Endodermal cell (in vitro differentiated cells): Measurements from ENCODE around the gene EEF1G. TPM values are rescaled to one million over a fixed set of nuclear protein-coding genes. Genes with fewer than 3 reads are reported as not detected.

Experiments
- DNase-seq: peaks from one replicate; pipeline ENCODE4 v3.0.0-alpha.2; 2017
- H3K27ac ChIP-seq: 2 replicates; pipeline ENCODE4 v1.5.1; 2013; ENCODE audit warnings: mild to moderate bottlenecking, low read depth, low read length, moderate library complexity
- H3K27me3 ChIP-seq: 2 replicates; pipeline ENCODE4 v1.6.1; 2013; ENCODE audit warnings: mild to moderate bottlenecking, low read length, moderate library complexity; ENCODE audit not compliant: insufficient read depth, control insufficient read depth, poor library complexity, severe bottlenecking
- H3K36me3 ChIP-seq: 2 replicates; pipeline ENCODE4 v1.7.0; 2013; ENCODE audit warnings: mild to moderate bottlenecking, low read length, moderate library complexity; ENCODE audit not compliant: control insufficient read depth, insufficient read depth
- H3K4me1 ChIP-seq: one replicate; pipeline ENCODE4 v1.7.0; 2013; ENCODE audit warnings: low read length; ENCODE audit not compliant: control insufficient read depth, insufficient read depth
- H3K4me3 ChIP-seq: 2 replicates; pipeline ENCODE4 v1.5.1; 2013; ENCODE audit warnings: mild to moderate bottlenecking, low read length, moderate library complexity
- H3K9ac ChIP-seq: 2 replicates; pipeline ENCODE4 v1.6.1; 2013; ENCODE audit warnings: mild to moderate bottlenecking, low read length, moderate library complexity; ENCODE audit not compliant: poor library complexity, severe bottlenecking; ENCODE audit errors: extremely low read depth
- H3K9me3 ChIP-seq: 2 replicates; pipeline ENCODE4 v1.6.1; 2013; ENCODE audit warnings: mild to moderate bottlenecking, low read length, moderate library complexity; ENCODE audit not compliant: control insufficient read depth
- H3K27ac Mint-ChIP-seq: 2 replicates; pipeline ENCODE4 v1.8.0; 2020; ENCODE audit warnings: mixed read lengths
- H3K27me3 Mint-ChIP-seq: 2 replicates; pipeline ENCODE4 v1.8.0; 2021; ENCODE audit warnings: mild to moderate bottlenecking, mixed read lengths; ENCODE audit not compliant: insufficient read depth
- H3K36me3 Mint-ChIP-seq: 2 replicates; pipeline ENCODE4 v1.8.0; 2020; ENCODE audit warnings: low read depth, mixed read lengths
- H3K4me1 Mint-ChIP-seq: 2 replicates; pipeline ENCODE4 v1.8.0; 2020; ENCODE audit warnings: mixed read lengths
- H3K4me3 Mint-ChIP-seq: 2 replicates; pipeline ENCODE4 v1.8.0; 2020; ENCODE audit warnings: mild to moderate bottlenecking, moderate library complexity, mixed read lengths
- H3K9me3 Mint-ChIP-seq: 2 replicates; pipeline ENCODE4 v1.8.0; 2020; ENCODE audit warnings: mild to moderate bottlenecking, mixed read lengths
- CTCF ChIP-seq: fragments of 200-600 bp; sonication (generic); conservative IDR thresholded peaks from 2 replicates; pipeline ENCODE4 v1.5.0; 2021; ENCODE audit warnings: antibody characterized with exemption, mild to moderate bottlenecking
- WGBS, 2 experiments: methylation state at CpG; one replicate each; pipeline versions ENCODE4 v1.1.5 to v1.1.7; 2013; ENCODE audit warnings: missing lambda C conversion rate in 2 of 2, mixed read lengths in 1 of 2; ENCODE audit not compliant: insufficient coverage in 1 of 2, insufficient read length in 1 of 2; 5-methylcytosine and 5-hydroxymethylcytosine counted together
- total RNA-seq, 2 donors: library from RNA; stranded (reverse); fragmentation: NEBNext Ultra II Directional in 1 of 2; extraction: Animal tissue kit (Norgen Biotek cat#: 25700) in 1 of 2; gene quantifications; 2 replicates in 1 of 2; 3 replicates in 1 of 2; pipeline ENCODE4 v1.2.1, GENCODE V29; 2021

Gene EEF1G
- total RNA-seq, 2 donors from 2014 or later = 1,705 to 1,818 TPM

GRCh38 chr11:62548545-62549335 is 25.0 kb downstream of the EEF1G start:
- no peak for DNase-seq
- H3K4me1 Mint-ChIP-seq = peaks cover 54% of the 10 kb centered on the region
- Histone ChIP-seq H3K27ac (no peak overlapping the region), H3K27me3 (no peaks in the 10 kb centered on the region), H3K4me3 (peak overlapping the region; percentile 29), H3K9me3 (no peaks in the 10 kb centered on the region), H3K9ac (no peak overlapping the region), H3K36me3 (no peaks in the 10 kb centered on the region), H3K4me1 (peaks cover 14% of the 10 kb centered on the region)
- H3K4me3 Mint-ChIP-seq = peak overlapping the region; percentile 92
- H3K9me3 Mint-ChIP-seq = no peaks in the 10 kb centered on the region
- no peaks in the 10 kb centered on the region for H3K36me3 Mint-ChIP-seq
- WGBS, 2 experiments = 84 to 89% methylated on average over 16 to 17 of the region's 17 CpGs
- no peak overlapping the region for H3K27ac Mint-ChIP-seq
- no peak for TF ChIP-seq CTCF
- peaks cover 47% of the 10 kb centered on the region for H3K27me3 Mint-ChIP-seq

GRCh38 chr11:62547691-62548281 is 25.9 kb downstream of the EEF1G start:
- Mint-ChIP-seq H3K27me3 (peaks cover 56% of the 10 kb centered on the region), H3K4me1 (peaks cover 55% of the 10 kb centered on the region), H3K36me3 (no peaks in the 10 kb centered on the region), H3K27ac (peak overlapping the region; percentile 50), H3K4me3 (peak overlapping the region; percentile 92), H3K9me3 (no peaks in the 10 kb centered on the region)
- no peak for DNase-seq
- Histone ChIP-seq H3K27me3 (no peaks in the 10 kb centered on the region), H3K9ac (peak overlapping the region; percentile 0), H3K4me3 (peak overlapping the region; percentile 88), H3K4me1 (peaks cover 11% of the 10 kb centered on the region), H3K9me3 (no peaks in the 10 kb centered on the region), H3K27ac (no peak overlapping the region), H3K36me3 (no peaks in the 10 kb centered on the region)
- 71 to 73% methylated on average over 7 to 8 of the region's 8 CpGs for WGBS, 2 experiments
- TF ChIP-seq CTCF = no peak

GRCh38 chr11:62546929-62547625 is 26.6 kb downstream of the EEF1G start:
- Histone ChIP-seq H3K36me3 (no peaks in the 10 kb centered on the region), H3K27me3 (no peaks in the 10 kb centered on the region), H3K4me3 (peak overlapping the region; percentile 88), H3K9ac (peak overlapping the region; percentile 0), H3K9me3 (no peaks in the 10 kb centered on the region), H3K27ac (no peak overlapping the region), H3K4me1 (peaks cover 15% of the 10 kb centered on the region)
- H3K9me3 Mint-ChIP-seq = no peaks in the 10 kb centered on the region
- no peak for TF ChIP-seq CTCF
- WGBS, 2 experiments = 3 to 4% methylated on average over 26 to 40 of the region's 40 CpGs
- H3K4me1 Mint-ChIP-seq = peaks cover 55% of the 10 kb centered on the region
- peak overlapping the region; percentile 92 for H3K4me3 Mint-ChIP-seq
- H3K36me3 Mint-ChIP-seq = peaks cover 2% of the 10 kb centered on the region
- H3K27ac Mint-ChIP-seq = peak overlapping the region; percentile 50
- peak; percentile 78 for DNase-seq
- H3K27me3 Mint-ChIP-seq = peaks cover 58% of the 10 kb centered on the region
